ENCODE results near the gene TRMU.
"Not testable (repeated sequence)": the region's sequence is repeated elsewhere in the genome, so short reads cannot be mapped to it uniquely, and the experiment has no call there.

The TRMU gene

GRCh38 chr22:46402505-46402904 is 67.0 kb downstream of the TRMU start:
- H3K4me1 Mint-ChIP-seq (ENCODE audit: low read depth), result no peaks in the 10 kb centered on the region
- no peak overlapping the region for H3K27ac Mint-ChIP-seq
- H3K27me3 Mint-ChIP-seq, result no peaks in the 10 kb centered on the region
- H3K36me3 Mint-ChIP-seq (ENCODE audit: low read depth), result no peaks in the 10 kb centered on the region
- H3K9me3 Mint-ChIP-seq, result no peaks in the 10 kb centered on the region
- no peak overlapping the region for H3K4me3 Mint-ChIP-seq

- not testable (repeated sequence) for H3K4me3 Mint-ChIP-seq; H3K9me3 Mint-ChIP-seq; H3K27me3 Mint-ChIP-seq; H3K4me1 Mint-ChIP-seq (ENCODE audit: low read depth); H3K36me3 Mint-ChIP-seq (ENCODE audit: low read depth); H3K27ac Mint-ChIP-seq
Observed at GRCh38 chr22:46403880-46404279, 68.4 kb downstream of the TRMU start.

DNA sequence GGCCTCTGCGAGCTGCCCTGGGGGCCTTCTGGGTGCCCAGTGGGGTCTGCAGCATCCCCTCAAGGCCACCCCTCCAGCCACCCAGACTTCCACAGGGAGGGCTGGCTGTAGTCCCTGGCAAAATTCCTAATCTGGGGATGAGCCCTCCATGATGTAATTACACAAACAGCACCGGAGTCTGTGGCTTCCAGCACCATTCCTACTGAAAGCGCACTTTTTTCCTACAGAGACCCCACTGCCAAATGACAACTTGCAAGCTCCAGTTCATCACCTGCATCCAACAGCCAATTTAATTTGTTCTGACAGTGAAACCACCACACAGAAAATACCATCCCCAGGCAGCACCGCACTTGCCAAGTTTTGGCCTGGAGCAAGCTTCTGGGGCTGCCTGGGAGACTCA is 70.4 kb downstream of the TRMU start:
- Mint-ChIP-seq H3K4me1 (ENCODE audit: low read depth) (no peaks in the 10 kb centered on the region), H3K27ac (no peak overlapping the region), H3K36me3 (ENCODE audit: low read depth) (no peaks in the 10 kb centered on the region), H3K9me3 (no peaks in the 10 kb centered on the region), H3K27me3 (no peaks in the 10 kb centered on the region), H3K4me3 (no peak overlapping the region)

- Mint-ChIP-seq H3K36me3 (ENCODE audit: low read depth) (no peaks in the 10 kb centered on the region), H3K4me1 (ENCODE audit: low read depth) (no peaks in the 10 kb centered on the region), H3K27ac (no peak overlapping the region), H3K27me3 (no peaks in the 10 kb centered on the region), H3K9me3 (no peaks in the 10 kb centered on the region), H3K4me3 (no peak overlapping the region)
Observed at GRCh38 chr22:46406349-46406748, 70.8 kb downstream of the TRMU start.

GRCh38 chr22:46406791-46407190 is 71.3 kb downstream of the TRMU start:
- Mint-ChIP-seq H3K36me3 (ENCODE audit: low read depth) (no peaks in the 10 kb centered on the region), H3K4me3 (no peak overlapping the region), H3K9me3 (no peaks in the 10 kb centered on the region), H3K27ac (no peak overlapping the region), H3K27me3 (no peaks in the 10 kb centered on the region), H3K4me1 (ENCODE audit: low read depth) (no peaks in the 10 kb centered on the region)

Measured in stimulated activated naive CD8-positive, alpha-beta T cell treated with anti-CD3 and anti-CD28 coated beads, Interleukin-15, Interleukin-2, amounts not matched to agents 100 ng/mL and 50 ng/mL, for 24 hours (primary cell).